Cardiac muscle cell (in vitro differentiated cells and primary cell): ENCODE data around the gene AXL. TPM values are rescaled to one million over a fixed set of nuclear protein-coding genes. Genes with fewer than 3 reads are reported as not detected.
"Not testable (repeated sequence)": the region's sequence is repeated elsewhere in the genome, so short reads cannot be mapped to it uniquely, and the experiment has no call there.

ENCODE experiments used
- DNase-seq, 2 donors: peaks; one replicate each; pipeline versions ENCODE4 v3.0.0 to v3.0.0-alpha.2; 2010 to 2017; ENCODE audit warnings: low read depth in 1 of 2, low spot score in 1 of 2
- H3K27ac ChIP-seq: fragments of 200-600 bp; sonication (generic); 2 replicates; pipeline ENCODE4 v1.5.1; 2016
- H3K27me3 ChIP-seq: fragments of 200-600 bp; sonication (generic); 2 replicates; pipeline ENCODE4 v1.6.0; 2016; ENCODE audit warnings: control low read depth
- H3K36me3 ChIP-seq: fragments of 200-600 bp; sonication (generic); 2 replicates; pipeline ENCODE4 v1.5.1; 2016; ENCODE audit warnings: control low read depth
- H3K4me1 ChIP-seq: fragments of 200-600 bp; sonication (generic); 2 replicates; pipeline ENCODE4 v1.8.1; 2017; ENCODE audit warnings: low read depth, mild to moderate bottlenecking, mixed run types
- H3K4me3 ChIP-seq: fragments of 200-600 bp; sonication (generic); 2 replicates; pipeline ENCODE4 v1.5.1; 2016; ENCODE audit warnings: mild to moderate bottlenecking
- H3K9me3 ChIP-seq: fragments of 200-600 bp; sonication (generic); 2 replicates; pipeline ENCODE4 v1.5.1; 2017; ENCODE audit warnings: low read depth, mild to moderate bottlenecking, control low read depth
- CTCF ChIP-seq: IDR thresholded peaks from 2 replicates; pipeline ENCODE4 v1.5.1; 2012; ENCODE audit warnings: low read depth, mild to moderate bottlenecking, low read length
- polyA plus RNA-seq: library from polyadenylated mRNA; unstranded; fragments of >200 nt; fragmentation: Nextera tagmentation; extraction: Ambion mirVana; gene quantifications from 2 replicates; pipeline ENCODE4 v1.2.1, GENCODE V29; 2016
- total RNA-seq: library from RNA; depleted of rRNA; stranded (reverse); fragments of >200 nt; gene quantifications from 2 replicates; pipeline ENCODE4 v1.2.3, GENCODE V29; 2016

Gene AXL
- total and polyA plus RNA-seq, 2 experiments from 2014 or later = 16.6 to 62.7 TPM

DNA sequence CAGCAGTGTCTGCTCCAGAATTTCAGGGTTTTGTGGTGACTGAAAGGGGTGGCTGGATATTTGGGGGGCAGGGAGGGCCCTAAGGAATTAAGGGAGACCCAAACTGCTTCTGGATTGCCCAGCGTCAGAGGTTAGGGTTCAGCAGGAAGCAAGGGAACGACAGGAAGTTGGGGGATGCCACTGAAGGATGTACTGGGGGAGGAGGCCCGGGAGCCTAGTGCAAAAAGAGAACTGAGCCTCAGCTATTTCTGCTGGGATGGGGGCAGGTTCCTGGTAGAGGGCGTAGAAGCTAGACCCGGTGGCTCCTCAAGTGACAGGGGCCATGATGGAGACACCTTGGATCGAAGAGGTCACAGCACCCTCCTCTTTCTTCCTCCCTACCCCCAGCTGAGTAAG, 24.9 kb upstream of the AXL start:
- Histone ChIP-seq H3K4me1 (no peaks in the 10 kb centered on the region), H3K36me3 (no peaks in the 10 kb centered on the region), H3K9me3 (no peaks in the 10 kb centered on the region), H3K27ac (no peak overlapping the region), H3K27me3 (peaks cover 16% of the 10 kb centered on the region), H3K4me3 (no peak overlapping the region)
- no peak for DNase-seq
- no peak for TF ChIP-seq CTCF

- no peaks in the 10 kb centered on the region for H3K36me3 ChIP-seq
- H3K27me3 ChIP-seq = peaks cover 12% of the 10 kb centered on the region
- no peaks in the 10 kb centered on the region for H3K4me1 ChIP-seq
- no peak overlapping the region for H3K27ac ChIP-seq
- no peak overlapping the region for H3K4me3 ChIP-seq
- TF ChIP-seq CTCF = no peak
- no peaks in the 10 kb centered on the region for H3K9me3 ChIP-seq
- peak in 1 of 2 donors; percentile 23 for DNase-seq
Observed at GRCh38 chr19:41195675-41196497, 23.1 kb upstream of the AXL start.

DNA sequence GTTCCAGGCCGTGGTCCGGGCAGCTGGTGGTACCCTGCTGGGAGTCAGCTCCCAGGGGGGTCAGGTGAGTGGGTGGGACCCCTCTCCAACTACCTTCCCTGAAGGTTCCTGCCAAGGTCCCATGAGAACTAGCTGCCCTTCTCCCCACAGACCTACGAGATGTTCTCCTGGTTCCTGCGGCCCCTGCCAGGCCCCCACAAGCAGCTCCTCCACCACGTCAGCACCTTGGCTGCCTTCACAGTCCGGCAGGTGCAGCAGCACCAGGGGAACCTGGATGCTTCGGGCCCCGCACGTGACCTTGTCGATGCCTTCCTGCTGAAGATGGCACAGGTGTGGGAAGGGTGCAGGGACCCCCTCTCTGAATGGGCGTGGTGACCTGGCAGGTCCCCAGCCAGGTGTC, 20.5 kb upstream of the AXL start:
- DNase-seq = no peak
- no peaks in the 10 kb centered on the region for H3K27me3 ChIP-seq
- H3K4me1 ChIP-seq = no peaks in the 10 kb centered on the region
- no peak for TF ChIP-seq CTCF
- H3K9me3 ChIP-seq = no peaks in the 10 kb centered on the region
- H3K36me3 ChIP-seq = no peaks in the 10 kb centered on the region
- no peak overlapping the region for H3K27ac ChIP-seq
- no peak overlapping the region for H3K4me3 ChIP-seq

DNA sequence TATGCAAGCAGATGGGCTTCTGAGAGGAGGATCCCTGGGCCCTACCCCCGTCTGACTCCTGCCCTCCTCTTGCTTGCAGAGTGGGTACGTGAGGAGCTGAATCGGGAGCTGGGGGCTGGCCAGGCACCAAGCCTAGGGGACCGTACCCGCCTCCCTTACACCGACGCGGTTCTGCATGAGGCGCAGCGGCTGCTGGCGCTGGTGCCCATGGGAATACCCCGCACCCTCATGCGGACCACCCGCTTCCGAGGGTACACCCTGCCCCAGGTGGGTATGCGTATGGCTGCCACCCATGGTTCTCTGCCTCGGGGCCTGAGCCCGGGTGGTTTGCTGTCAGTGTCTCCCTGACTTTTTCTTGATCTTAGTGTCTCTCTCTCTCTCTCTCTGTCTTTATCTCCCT, 15.7 kb upstream of the AXL start:
- H3K4me1 ChIP-seq = no peaks in the 10 kb centered on the region
- no peak overlapping the region for H3K4me3 ChIP-seq
- no peak overlapping the region for H3K27ac ChIP-seq
- no peaks in the 10 kb centered on the region for H3K9me3 ChIP-seq
- no peaks in the 10 kb centered on the region for H3K36me3 ChIP-seq
- no peaks in the 10 kb centered on the region for H3K27me3 ChIP-seq
- no peak for DNase-seq
- TF ChIP-seq CTCF = no peak

GRCh38 chr19:41204338-41204737, 14.7 kb upstream of the AXL start:
- H3K4me3 ChIP-seq, H3K36me3 ChIP-seq, H3K4me1 ChIP-seq, H3K27ac ChIP-seq, H3K9me3 ChIP-seq, H3K27me3 ChIP-seq: not testable (repeated sequence)
- peak; percentile 88 to 91 for DNase-seq
- TF ChIP-seq CTCF = peak; percentile 94
